ENCODE results near the gene RALGPS2. TPM values are rescaled to one million over a fixed set of nuclear protein-coding genes. Genes with fewer than 3 reads are reported as not detected.

The RALGPS2 gene
- total and polyA plus RNA-seq, 2 of the 8 experiments (the other 6 are each of a cell fraction or from before 2014, with no cell fraction given): 6.7 to 38.0 TPM

GRCh38 chr1:178926046-178926445 is 201.0 kb downstream of the RALGPS2 start (continued):
- no peak for TF ChIP-seq POU5F1 (IDR thresholded peaks at IDR 0.05; ENCODE audit: low read depth, low read length)
- no peak for TF ChIP-seq BACH1 (IDR thresholded peaks at IDR 0.05; ENCODE audit: low read length)
- TF ChIP-seq RXRA (IDR thresholded peaks at IDR 0.05; ENCODE audit: insufficient read depth, low read depth, low read length): no peak
- TF ChIP-seq POLR2A (IDR thresholded peaks at IDR 0.05; ENCODE audit: control extremely low read depth in 1 of 2, low read depth in 2 of 2, low read length in 2 of 2): no peak
- no peak for TF ChIP-seq BCL11A (IDR thresholded peaks at IDR 0.05; ENCODE audit: low read depth in 2 of 2, low read length in 2 of 2)
- no peak for TF ChIP-seq HDAC2 (IDR thresholded peaks at IDR 0.05; ENCODE audit: borderline replicate concordance in 1 of 2, low read depth in 2 of 2, low read length in 2 of 2)
- TF ChIP-seq SP1 (IDR thresholded peaks at IDR 0.05; ENCODE audit: low read depth, low read length): no peak
